ENCODE measurements around the gene LMF1.

The LMF1 gene

DNA sequence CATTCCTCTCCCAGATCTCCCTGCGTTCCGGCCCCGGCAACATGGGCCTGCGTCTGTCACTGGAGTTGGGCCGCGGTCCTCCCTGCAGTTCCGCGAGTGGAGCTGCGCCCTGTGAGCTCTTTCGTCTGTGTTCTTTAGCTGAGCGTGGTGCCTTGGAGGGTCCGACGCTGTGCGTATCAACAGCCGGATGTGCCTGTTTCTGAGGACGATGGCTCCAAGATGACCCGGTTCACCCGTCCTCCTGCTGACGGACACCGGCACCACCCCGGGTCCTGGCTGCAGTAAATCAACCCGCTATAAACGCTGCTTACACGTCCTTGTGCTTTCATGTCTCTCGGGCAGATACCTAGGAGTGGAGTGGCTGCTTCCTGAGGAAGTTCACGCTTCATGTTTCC lies 125.4 kb downstream of the LMF1 start:
- ChIA-PET POLR2A (no interaction called here), CTCF (no interaction called here)
- TF ChIP-seq, protein P1, sequence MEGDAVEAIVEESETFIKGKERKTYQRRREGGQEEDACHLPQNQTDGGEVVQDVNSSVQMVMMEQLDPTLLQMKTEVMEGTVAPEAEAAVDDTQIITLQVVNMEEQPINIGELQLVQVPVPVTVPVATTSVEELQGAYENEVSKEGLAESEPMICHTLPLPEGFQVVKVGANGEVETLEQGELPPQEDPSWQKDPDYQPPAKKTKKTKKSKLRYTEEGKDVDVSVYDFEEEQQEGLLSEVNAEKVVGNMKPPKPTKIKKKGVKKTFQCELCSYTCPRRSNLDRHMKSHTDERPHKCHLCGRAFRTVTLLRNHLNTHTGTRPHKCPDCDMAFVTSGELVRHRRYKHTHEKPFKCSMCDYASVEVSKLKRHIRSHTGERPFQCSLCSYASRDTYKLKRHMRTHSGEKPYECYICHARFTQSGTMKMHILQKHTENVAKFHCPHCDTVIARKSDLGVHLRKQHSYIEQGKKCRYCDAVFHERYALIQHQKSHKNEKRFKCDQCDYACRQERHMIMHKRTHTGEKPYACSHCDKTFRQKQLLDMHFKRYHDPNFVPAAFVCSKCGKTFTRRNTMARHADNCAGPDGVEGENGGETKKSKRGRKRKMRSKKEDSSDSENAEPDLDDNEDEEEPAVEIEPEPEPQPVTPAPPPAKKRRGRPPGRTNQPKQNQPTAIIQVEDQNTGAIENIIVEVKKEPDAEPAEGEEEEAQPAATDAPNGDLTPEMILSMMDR (IDR thresholded peaks at IDR 0.05; ENCODE audit: insufficient read depth, low read length, missing control alignments): no peak
- no peak overlapping the region for H3K4me3 ChIP-seq (ENCODE audit: low read depth, low read length)
- DNase-seq (ENCODE audit: low read depth, low spot score): no peak

DNA sequence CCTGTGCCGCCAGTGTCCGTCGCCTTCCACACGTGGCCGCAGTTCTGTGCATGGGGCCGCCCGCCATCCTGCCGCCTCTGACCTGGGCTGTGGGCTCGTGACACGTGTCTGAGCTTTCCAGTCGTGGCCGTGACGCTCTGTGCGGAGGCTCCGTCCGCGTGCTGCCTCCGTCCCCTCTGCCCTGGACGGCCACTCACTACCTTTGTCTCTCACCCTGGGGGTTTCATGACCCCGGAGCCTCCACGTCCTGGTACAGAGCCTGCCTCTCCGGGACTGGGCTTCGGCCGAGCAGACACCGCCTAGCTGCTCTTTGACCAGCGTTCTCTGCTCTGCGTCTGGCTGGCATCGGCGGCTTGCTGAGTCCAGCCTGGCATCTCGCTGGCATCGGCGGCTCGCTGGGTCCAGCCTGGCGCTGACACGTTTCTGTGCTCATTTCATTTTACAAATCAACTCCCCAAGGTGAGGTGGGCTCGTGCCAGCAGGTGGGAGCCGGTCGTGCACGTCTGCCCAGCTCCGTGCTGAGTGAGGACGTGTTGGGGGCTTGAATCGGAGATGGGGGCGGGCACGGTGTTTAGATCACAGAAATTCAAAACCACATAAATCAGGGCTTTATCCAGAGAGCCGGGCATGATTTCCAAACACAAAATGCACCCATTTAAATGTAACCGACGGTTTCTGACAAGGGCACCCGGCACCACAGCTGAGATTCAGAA lies 126.0 kb downstream of the LMF1 start:
- ChIA-PET POLR2A (no interaction called here), CTCF (no interaction called here)
- H3K4me3 ChIP-seq (ENCODE audit: low read depth, low read length): no peak overlapping the region
- TF ChIP-seq, protein P1 (IDR thresholded peaks at IDR 0.05; ENCODE audit: insufficient read depth, low read length, missing control alignments): no peak
- DNase-seq (ENCODE audit: low read depth, low spot score): no peak

DNA sequence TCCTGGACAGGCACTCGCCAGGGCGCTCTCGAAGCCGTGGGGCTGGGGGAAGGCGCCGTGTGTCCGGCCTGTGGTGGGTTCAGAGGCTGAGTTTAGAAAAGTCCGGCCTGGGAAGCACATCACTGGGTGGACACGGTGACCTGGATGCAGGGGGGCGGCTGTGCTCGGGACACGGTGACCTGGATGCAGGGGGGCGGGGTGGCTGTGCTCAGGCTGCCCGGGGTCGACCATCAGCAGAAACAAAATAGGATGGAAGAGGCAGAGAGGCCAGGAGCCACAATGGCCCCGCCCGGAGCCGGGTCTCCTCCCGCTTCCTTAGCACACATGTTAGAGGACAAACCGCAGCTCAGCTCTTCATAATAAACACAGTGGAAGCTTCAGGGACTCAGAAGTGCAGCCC lies 127.0 kb downstream of the LMF1 start:
- ChIA-PET POLR2A (no interaction called here), CTCF (no interaction called here)
- no peak overlapping the region for H3K4me3 ChIP-seq (ENCODE audit: low read depth, low read length)

DNA sequence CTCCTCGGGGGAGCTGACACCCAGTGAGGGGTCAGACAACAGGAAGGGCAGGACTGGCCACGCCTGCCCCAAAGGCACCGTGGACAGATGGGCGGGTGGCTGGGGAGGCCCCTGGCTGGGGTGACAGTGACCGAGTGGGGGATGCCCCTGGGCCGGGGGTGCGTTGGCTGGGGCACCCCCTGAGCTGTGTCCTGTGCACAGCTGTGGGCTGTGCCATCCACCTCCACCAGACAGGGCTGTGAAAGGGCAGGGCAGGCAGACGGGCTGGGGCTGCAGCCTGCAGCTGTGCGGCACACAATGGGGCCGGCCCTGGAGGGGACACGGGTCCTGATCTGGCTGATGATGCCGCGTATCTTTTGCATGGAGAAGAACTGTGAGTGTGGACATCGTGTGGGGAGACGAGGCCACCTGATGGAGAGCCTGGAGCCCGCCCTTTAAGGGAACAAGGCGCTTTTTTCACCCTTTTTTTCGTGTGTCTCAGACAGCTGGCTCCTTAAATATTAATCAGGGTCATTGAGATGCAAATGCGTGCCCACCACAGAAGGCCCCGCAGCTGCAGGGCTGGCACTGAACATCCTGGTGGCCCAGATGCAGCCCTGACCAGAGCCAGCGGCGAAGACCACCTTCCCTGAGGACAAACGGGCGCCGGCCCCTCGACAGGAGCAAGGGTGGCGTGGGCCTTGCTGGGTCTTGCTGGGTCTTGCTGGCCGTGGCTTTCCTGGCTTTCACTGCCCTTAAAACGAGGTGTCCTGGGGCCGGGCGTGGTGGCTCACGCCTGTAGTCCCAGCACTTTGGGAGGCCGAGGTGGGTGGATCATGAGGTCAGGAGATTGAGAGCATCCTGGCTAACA lies 127.8 kb downstream of the LMF1 start:
- TF ChIP-seq, protein P1 (IDR thresholded peaks at IDR 0.05; ENCODE audit: insufficient read depth, low read length, missing control alignments): no peak
- no peak for DNase-seq (ENCODE audit: low read depth, low spot score)
- CTCF ChIA-PET: no interaction called here
- POLR2A ChIA-PET: interaction anchor here (1.0 kb wide), 1 partner anchor 127 kb away, joined by 3 read pairs; no protein-coding TSS in a partner anchor
- H3K4me3 ChIP-seq (ENCODE audit: low read depth, low read length): no peak overlapping the region

More for the DNA sequence above, 127.0 kb downstream of the LMF1 start:
- no peak for DNase-seq (ENCODE audit: low read depth, low spot score)
- TF ChIP-seq, protein P1 (IDR thresholded peaks at IDR 0.05; ENCODE audit: insufficient read depth, low read length, missing control alignments): no peak

DNA sequence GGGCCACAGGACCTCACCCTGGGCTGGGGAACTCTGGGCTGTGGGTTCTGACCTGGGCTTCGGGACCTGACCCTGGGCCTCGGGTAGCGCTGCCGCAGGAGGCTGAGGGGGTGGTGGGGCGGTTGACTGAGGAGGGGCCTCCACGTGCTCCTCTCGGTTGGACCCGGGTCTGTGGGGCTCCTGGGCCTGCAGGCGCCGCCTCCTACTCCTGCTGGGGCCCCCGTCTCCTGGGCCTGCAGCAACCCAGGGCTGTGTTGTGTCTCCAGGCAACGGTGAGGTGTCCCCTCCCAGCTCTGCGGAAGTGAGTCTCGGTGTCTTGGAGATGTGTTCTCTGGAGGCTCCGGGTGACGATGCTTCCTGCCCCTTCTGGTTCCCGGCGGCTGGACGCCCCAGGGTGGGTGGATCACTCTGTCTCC lies 128.7 kb downstream of the LMF1 start:
- TF ChIP-seq, protein P1 (IDR thresholded peaks at IDR 0.05; ENCODE audit: insufficient read depth, low read length, missing control alignments): no peak
- H3K4me3 ChIP-seq (ENCODE audit: low read depth, low read length): no peak overlapping the region
- CTCF ChIA-PET: no interaction called here
- no peak for DNase-seq (ENCODE audit: low read depth, low spot score)
- POLR2A ChIA-PET: interaction anchor here (1.0 kb wide), 1 partner anchor 128 kb away, joined by 3 read pairs; no protein-coding TSS in a partner anchor

DNA sequence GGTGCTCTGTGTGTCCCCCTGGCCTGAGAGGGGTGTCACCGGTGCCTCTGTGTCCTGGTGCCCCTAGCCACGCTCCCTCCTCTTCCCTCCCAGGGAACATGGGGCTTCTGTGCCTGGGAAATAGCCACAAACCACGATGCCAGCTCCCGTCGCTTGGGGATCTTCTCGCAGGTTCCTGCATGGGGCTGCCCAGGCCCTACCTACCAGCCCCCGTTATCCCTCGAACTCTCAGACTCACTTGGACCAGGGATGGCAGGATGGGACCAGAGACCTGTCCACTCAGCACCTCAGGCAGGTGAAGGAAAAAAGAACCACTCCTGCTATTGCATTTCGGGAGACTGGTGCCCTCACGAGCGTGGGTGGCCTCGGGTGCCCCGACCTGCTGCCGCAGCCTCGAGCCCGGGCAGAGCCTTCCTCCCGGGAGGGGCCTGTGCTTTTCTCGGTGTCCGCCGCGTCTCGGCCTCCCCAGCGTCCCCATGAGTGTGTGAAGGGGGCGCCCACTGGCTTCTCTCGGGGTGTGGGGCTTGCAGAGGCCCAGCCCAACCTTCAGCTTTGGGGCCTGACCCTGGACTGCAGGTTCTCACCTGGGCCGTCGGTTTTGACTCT lies 129.2 kb downstream of the LMF1 start:
- DNase-seq (ENCODE audit: low read depth, low spot score): no peak
- ChIA-PET CTCF (no interaction called here), POLR2A (interaction anchor here (1.0 kb wide), 1 partner anchor 128 kb away, joined by 3 read pairs; no protein-coding TSS in a partner anchor)
- TF ChIP-seq, protein P1 (IDR thresholded peaks at IDR 0.05; ENCODE audit: insufficient read depth, low read length, missing control alignments): no peak
- no peak overlapping the region for H3K4me3 ChIP-seq (ENCODE audit: low read depth, low read length)
